ENCODE results near the gene MRAS. TPM values are rescaled to one million over a fixed set of nuclear protein-coding genes. Genes with fewer than 3 reads are reported as not detected.

Gene MRAS
- total RNA-seq, 4 donors from 2014 or later = 35.6 to 59.2 (median 45.8) TPM

DNA sequence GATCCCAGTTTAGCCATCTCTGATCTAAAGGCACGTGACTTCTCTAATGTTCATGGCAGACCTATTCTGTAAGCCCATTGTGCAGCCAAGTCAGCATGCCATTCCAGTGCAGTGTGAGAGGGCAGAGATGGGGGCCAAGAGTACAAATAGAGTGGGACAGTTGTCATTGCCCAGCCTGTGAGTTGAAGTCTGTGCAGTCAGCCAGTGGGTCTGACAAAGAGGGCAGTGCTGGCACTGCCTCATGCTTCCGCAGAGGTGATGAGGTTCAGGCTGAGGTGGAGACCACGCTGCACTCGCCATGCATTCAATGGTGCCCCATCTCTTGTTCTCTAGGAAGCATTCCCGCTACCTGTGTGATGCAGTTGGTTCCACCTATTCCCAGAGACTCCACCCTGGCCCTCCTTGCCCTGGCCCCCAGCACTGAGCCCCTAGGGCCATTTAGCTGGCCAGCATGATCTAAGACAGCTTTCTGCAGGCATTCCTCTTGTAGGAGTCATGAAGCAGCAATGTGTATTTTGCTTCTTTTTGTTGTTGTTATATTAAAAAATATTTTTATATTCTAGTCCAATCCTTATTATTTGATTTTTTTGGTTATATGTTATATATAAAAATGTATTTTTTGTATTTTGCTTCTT is 3.7 kb downstream of the MRAS start:
- intact Hi-C loops (cut with DNase I) = no loop called here
- no peak overlapping the region for H3K27ac ChIP-seq (replicated peaks in 1 of 4)
- H3K36me3 ChIP-seq = peaks cover 5 to 12% (median 10%) of the 10 kb centered on the region in 4 donors
- H3K4me1 ChIP-seq = peaks cover 32 to 47% (median 43%) of the 10 kb centered on the region in 4 donors
- H3K27me3 ChIP-seq = no peaks in the 10 kb centered on the region
- no peaks in the 10 kb centered on the region for H3K9me3 ChIP-seq
- H3K4me3 ChIP-seq = no peak overlapping the region
- 81% methylated on average over 2 of the region's 5 CpGs for WGBS
- TF ChIP-seq POLR2A (IDR thresholded peaks at IDR 0.05; ENCODE audit: low read depth) (no peak), POLR2AphosphoS5 (IDR thresholded peaks at IDR 0.05) (no peak), EP300 (IDR thresholded peaks at IDR 0.05) (no peak)
- TF ChIP-seq, protein P1, sequence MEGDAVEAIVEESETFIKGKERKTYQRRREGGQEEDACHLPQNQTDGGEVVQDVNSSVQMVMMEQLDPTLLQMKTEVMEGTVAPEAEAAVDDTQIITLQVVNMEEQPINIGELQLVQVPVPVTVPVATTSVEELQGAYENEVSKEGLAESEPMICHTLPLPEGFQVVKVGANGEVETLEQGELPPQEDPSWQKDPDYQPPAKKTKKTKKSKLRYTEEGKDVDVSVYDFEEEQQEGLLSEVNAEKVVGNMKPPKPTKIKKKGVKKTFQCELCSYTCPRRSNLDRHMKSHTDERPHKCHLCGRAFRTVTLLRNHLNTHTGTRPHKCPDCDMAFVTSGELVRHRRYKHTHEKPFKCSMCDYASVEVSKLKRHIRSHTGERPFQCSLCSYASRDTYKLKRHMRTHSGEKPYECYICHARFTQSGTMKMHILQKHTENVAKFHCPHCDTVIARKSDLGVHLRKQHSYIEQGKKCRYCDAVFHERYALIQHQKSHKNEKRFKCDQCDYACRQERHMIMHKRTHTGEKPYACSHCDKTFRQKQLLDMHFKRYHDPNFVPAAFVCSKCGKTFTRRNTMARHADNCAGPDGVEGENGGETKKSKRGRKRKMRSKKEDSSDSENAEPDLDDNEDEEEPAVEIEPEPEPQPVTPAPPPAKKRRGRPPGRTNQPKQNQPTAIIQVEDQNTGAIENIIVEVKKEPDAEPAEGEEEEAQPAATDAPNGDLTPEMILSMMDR (IDR thresholded peaks at IDR 0.05) = no peak
- no peak for DNase-seq (ENCODE audit: extremely low spot score)

DNA sequence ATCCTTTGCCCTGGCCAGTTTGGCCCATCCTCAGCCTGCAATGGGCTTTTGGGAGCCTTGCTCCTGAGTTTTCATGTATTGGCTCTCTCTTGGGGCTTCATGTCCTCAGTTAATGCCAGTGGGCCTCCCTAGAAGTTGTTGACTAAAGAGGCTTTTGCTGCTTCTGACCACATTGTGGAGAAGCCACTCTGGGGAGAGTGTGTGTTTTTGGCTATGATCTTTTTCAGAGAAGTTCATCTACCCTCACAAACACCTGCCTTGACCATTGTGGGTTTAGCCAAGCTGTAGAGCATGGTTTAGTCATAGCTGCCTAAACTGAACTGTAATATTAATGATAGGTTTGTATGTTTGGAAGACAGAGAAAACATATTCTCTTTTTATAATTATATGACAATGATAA is 6.0 kb downstream of the MRAS start:
- no peak for TF ChIP-seq POLR2A (IDR thresholded peaks at IDR 0.05; ENCODE audit: low read depth)
- no peak for TF ChIP-seq EP300 (IDR thresholded peaks at IDR 0.05)
- TF ChIP-seq POLR2AphosphoS5 (IDR thresholded peaks at IDR 0.05) = no peak
- TF ChIP-seq, protein P1 (IDR thresholded peaks at IDR 0.05) = no peak
- intact Hi-C loops (cut with DNase I) = no loop called here

DNA sequence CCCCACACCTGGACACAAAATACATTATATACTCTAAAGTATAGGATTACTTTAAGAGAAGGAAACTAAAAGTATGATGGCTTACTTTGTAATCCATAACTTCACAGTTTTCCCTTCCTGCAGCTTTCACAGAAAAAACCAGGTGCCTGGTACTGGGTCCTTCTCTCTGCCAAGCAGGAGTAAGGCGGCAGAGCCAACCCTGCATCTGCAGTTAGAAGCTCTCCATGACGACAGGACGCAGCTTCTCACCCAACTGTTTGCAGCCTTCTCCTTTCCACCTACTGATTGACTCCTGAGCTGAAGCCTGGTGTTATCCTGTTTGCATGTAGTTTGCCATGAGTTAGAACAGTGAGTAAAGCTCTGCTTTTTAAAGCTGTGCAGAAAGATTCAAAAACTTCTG is 6.7 kb downstream of the MRAS start:
- H3K27ac ChIP-seq (replicated peaks in 1 of 4) = no peak overlapping the region
- WGBS = 87% methylated on average over 3 of the region's 3 CpGs
- peaks cover 5 to 19% (median 10%) of the 10 kb centered on the region in 4 donors for H3K36me3 ChIP-seq
- no peaks in the 10 kb centered on the region for H3K9me3 ChIP-seq
- TF ChIP-seq EP300 (IDR thresholded peaks at IDR 0.05) (no peak), POLR2AphosphoS5 (IDR thresholded peaks at IDR 0.05) (no peak)
- intact Hi-C loops (cut with DNase I) = no loop called here
- no peak for DNase-seq (ENCODE audit: extremely low spot score)
- H3K27me3 ChIP-seq = no peaks in the 10 kb centered on the region
- H3K4me3 ChIP-seq = no peak overlapping the region
- H3K4me1 ChIP-seq = peaks cover 52 to 60% (median 57%) of the 10 kb centered on the region in 4 donors

More for the DNA sequence above, 6.0 kb downstream of the MRAS start:
- Histone ChIP-seq H3K27ac (replicated peaks in 1 of 4) (no peak overlapping the region), H3K27me3 (no peaks in the 10 kb centered on the region), H3K4me3 (no peak overlapping the region), H3K4me1 (peaks cover 48 to 60% (median 56%) of the 10 kb centered on the region in 4 donors), H3K36me3 (peaks cover 5 to 19% (median 10%) of the 10 kb centered on the region in 4 donors), H3K9me3 (no peaks in the 10 kb centered on the region)
- DNase-seq (ENCODE audit: extremely low spot score) = no peak

DNA sequence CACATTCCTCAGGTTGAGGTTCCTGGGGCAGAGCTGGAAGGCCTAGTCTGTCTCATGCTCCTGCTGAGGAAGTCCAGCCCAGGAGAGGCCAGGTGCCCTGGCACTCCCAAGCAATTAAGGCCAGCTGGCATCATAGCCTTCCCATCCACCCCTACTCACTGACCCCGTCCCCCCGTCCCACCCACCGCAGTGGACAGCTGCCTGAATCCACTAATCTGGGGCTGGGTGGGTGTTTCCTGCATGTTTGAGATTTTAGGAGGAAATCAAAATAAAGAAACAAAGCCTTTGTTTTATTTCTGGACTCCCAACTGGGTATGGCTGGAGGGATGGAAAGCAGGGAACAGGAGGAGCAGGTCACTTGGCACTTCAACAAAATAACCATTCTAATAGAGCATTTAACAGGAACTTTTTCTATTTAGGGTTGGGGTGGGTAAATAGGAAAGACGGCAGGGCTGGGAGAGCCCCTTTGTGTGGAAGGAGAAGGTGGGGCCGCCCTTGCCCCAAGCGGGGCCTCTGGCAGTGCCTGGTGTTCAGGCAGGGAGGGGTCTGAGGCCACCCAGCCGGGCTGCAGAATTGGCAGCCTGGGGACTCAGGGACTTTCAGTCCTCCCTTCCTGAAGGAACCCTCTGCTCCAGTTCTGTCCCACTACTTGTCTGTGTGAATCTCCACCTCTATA is 8.5 kb downstream of the MRAS start:
- H3K27ac ChIP-seq (replicated peaks in 1 of 4) = peak overlapping the region in 2 of 4 donors; percentile 8 to 29

More for the DNA sequence above, 8.5 kb downstream of the MRAS start:
- intact Hi-C loops (cut with DNase I) = no loop called here
- H3K36me3 ChIP-seq = peaks cover 5 to 19% (median 10%) of the 10 kb centered on the region in 4 donors
- H3K4me1 ChIP-seq = peaks cover 43 to 70% (median 53%) of the 10 kb centered on the region in 4 donors
- no peaks in the 10 kb centered on the region for H3K9me3 ChIP-seq
- no peaks in the 10 kb centered on the region for H3K27me3 ChIP-seq
- TF ChIP-seq, protein P1 (IDR thresholded peaks at IDR 0.05) = no peak
- TF ChIP-seq EP300 (IDR thresholded peaks at IDR 0.05) = no peak
- no peak for TF ChIP-seq POLR2AphosphoS5 (IDR thresholded peaks at IDR 0.05)
- no peak for TF ChIP-seq POLR2A (IDR thresholded peaks at IDR 0.05; ENCODE audit: low read depth)
- DNase-seq (ENCODE audit: extremely low spot score) = no peak
- WGBS = 88% methylated on average over 5 of the region's 7 CpGs
- no peak overlapping the region for H3K4me3 ChIP-seq

All from esophagus muscularis mucosa (tissue), 4 donors.